Vagina (tissue), 1 donor: ENCODE measurements around the gene TUBE1. TPM values are rescaled to one million over a fixed set of nuclear protein-coding genes. Genes with fewer than 3 reads are reported as not detected.

Experiments used
- total RNA-seq: library from RNA; depleted of rRNA; stranded (reverse); fragments of >200 nt; gene quantifications from one replicate; pipeline ENCODE4 v1.2.3, GENCODE V29; 2016

Gene TUBE1
- total RNA-seq, 1 donor from 2014 or later: 38.8 TPM

Other genes with a start within 250 kb of the TUBE1 start
- gene FYN, start 214.0 kb downstream of the TUBE1 start, total RNA-seq: 130 TPM
- gene CCN6, start 33.4 kb downstream of the TUBE1 start, total RNA-seq: not detected
- gene FAM229B, start 109 bp upstream of the TUBE1 start, total RNA-seq: 11.0 TPM
- gene LAMA4, start 167.1 kb upstream of the TUBE1 start, total RNA-seq: 56.5 TPM